ENCODE data around the gene ARL5A.
A peak's percentile ranks its signal among the peaks of the same experiment; 100 is the strongest.

The ARL5A gene

GRCh38 chr2:151766437-151767153, 61.6 kb downstream of the ARL5A start:
- DNase-seq (ENCODE audit: low spot score), result peak; percentile 62

- DNase-seq (ENCODE audit: low spot score), result no peak
Measured at GRCh38 chr2:151765760-151766410, 62.3 kb downstream of the ARL5A start.

GRCh38 chr2:151762694-151763093, 65.5 kb downstream of the ARL5A start:
- DNase-seq (ENCODE audit: low spot score), result no peak

- DNase-seq (ENCODE audit: low spot score), result no peak
Measured at GRCh38 chr2:151761687-151762086, 66.5 kb downstream of the ARL5A start.

GRCh38 chr2:151761193-151761592, 67.0 kb downstream of the ARL5A start:
- no peak for DNase-seq (ENCODE audit: low spot score)

GRCh38 chr2:151760139-151760650, 68.0 kb downstream of the ARL5A start:
- DNase-seq (ENCODE audit: low spot score), result no peak

- no peak for DNase-seq (ENCODE audit: low spot score)
Measured at GRCh38 chr2:151758744-151759143, 69.5 kb downstream of the ARL5A start.

GRCh38 chr2:151757861-151758260, 70.4 kb downstream of the ARL5A start:
- no peak for DNase-seq (ENCODE audit: low spot score)

- DNase-seq (ENCODE audit: low spot score), result no peak
Measured at GRCh38 chr2:151756820-151757219, 71.4 kb downstream of the ARL5A start.

- DNase-seq (ENCODE audit: low spot score), result no peak
Measured at GRCh38 chr2:151754253-151754897, 73.8 kb downstream of the ARL5A start.

- no peak for DNase-seq (ENCODE audit: low spot score)
Measured at GRCh38 chr2:151753540-151753939, 74.7 kb downstream of the ARL5A start.

Measured in activated CD4-positive, alpha-beta T cell treated with anti-CD3 and anti-CD28 coated beads, Interleukin-2, Interleukin-4, amounts not matched to agents 100 ng/mL and 50 ng/mL, durations not matched to agents 16 hours and 8 hours (primary cell).